B cell (primary cell): ENCODE data around the gene PMPCA. TPM values are rescaled to one million over a fixed set of nuclear protein-coding genes. Genes with fewer than 3 reads are reported as not detected.
A peak's percentile ranks its signal among the peaks of the same experiment; 100 is the strongest.
"Not testable (repeated sequence)": the region's sequence is repeated elsewhere in the genome, so short reads cannot be mapped to it uniquely, and the experiment has no call there.

ENCODE experiments used
- ATAC-seq: fragments of 200-7000 bp; cut with Tn5 transposase; one replicate; pipeline ENCODE4 v1.10.0; 2021; ENCODE audit warnings: low read depth, mild to moderate bottlenecking, moderate number of reproducible peaks, moderate library complexity
- CTCF ChIA-PET: fragments of 350-600 bp; sonication (Branson Sonifier 250); formaldehyde crosslinking; loops from one replicate; lab custom pipeline; 2021; ENCODE audit warnings: antibody characterized with exemption, inconsistent platforms; lab: Charles Lee
- POLR2A ChIA-PET: fragments of 350-600 bp; sonication (Branson Sonifier 250); formaldehyde crosslinking; loops from one replicate; lab custom pipeline; 2021; ENCODE audit warnings: antibody characterized with exemption; lab: Charles Lee
- DNase-seq: peaks from one replicate; pipeline ENCODE4 v3.0.0; 2013
- H2AFZ ChIP-seq: 2 replicates; pipeline ENCODE4 v1.6.1; 2012; ENCODE audit warnings: mild to moderate bottlenecking, low read depth, low read length; ENCODE audit not compliant: insufficient read depth, poor library complexity, severe bottlenecking
- H3K27ac ChIP-seq, 2 donors: 1 replicate in 1 of 2; 2 replicates in 1 of 2; pipeline ENCODE4 v1.5.1; 2012 to 2013; ENCODE audit warnings: low read length in 2 of 2, mild to moderate bottlenecking in 2 of 2, moderate library complexity in 1 of 2
- H3K27me3 ChIP-seq, 4 experiments: fragments of 200-600 bp in 1 of 4; sonication (generic) in 1 of 4; replicated peaks in 1 of 4; 1 replicate in 2 of 4; 2 replicates in 2 of 4; pipeline versions ENCODE4 v1.6.1 to v1.7.0; 2013 to 2016; ENCODE audit warnings: low read length in 3 of 4, mild to moderate bottlenecking in 2 of 4, mixed read lengths in 1 of 4, moderate library complexity in 1 of 4; ENCODE audit not compliant: insufficient read depth in 4 of 4, control insufficient read depth in 3 of 4; ENCODE audit errors: control extremely low read depth in 1 of 4
- H3K36me3 ChIP-seq, 2 experiments: replicated peaks in 1 of 2; 1 replicate in 1 of 2; 2 replicates in 1 of 2; pipeline versions ENCODE4 v1.6.1 to v1.7.1; 2013; ENCODE audit warnings: low read length in 1 of 2; ENCODE audit not compliant: insufficient read depth in 2 of 2, control insufficient read depth in 1 of 2; ENCODE audit errors: control extremely low read depth in 1 of 2, extremely low read depth in 1 of 2
- H3K4me1 ChIP-seq, 2 donors: fragments of 200-600 bp in 1 of 2; sonication (generic) in 1 of 2; 1 replicate in 1 of 2; 2 replicates in 1 of 2; pipeline versions ENCODE4 v1.5.1 to v1.6.1; 2013 to 2017; ENCODE audit warnings: low read length in 2 of 2; ENCODE audit not compliant: control insufficient read depth in 2 of 2, insufficient read depth in 2 of 2
- H3K4me2 ChIP-seq: replicated peaks from 2 replicates; pipeline ENCODE3; 2012; ENCODE audit warnings: mild to moderate bottlenecking, low read depth, low read length; ENCODE audit not compliant: poor library complexity, severe bottlenecking
- H3K4me3 ChIP-seq, 5 experiments: fragments of 200-600 bp in 1 of 5; sonication (generic) in 1 of 5; 1 replicate in 3 of 5; 2 replicates in 2 of 5; pipeline versions ENCODE4 v1.5.1 to v1.7.0; 2011 to 2016; ENCODE audit warnings: low read length in 4 of 5, mild to moderate bottlenecking in 4 of 5, low read depth in 2 of 5, control low read depth in 1 of 5, moderate library complexity in 1 of 5; ENCODE audit not compliant: insufficient read depth in 1 of 5; ENCODE audit errors: control extremely low read depth in 1 of 5, extremely low read depth in 1 of 5
- H3K79me2 ChIP-seq: fragments of 200-600 bp; sonication (generic); one replicate; pipeline ENCODE4 v1.6.0; 2016; ENCODE audit warnings: low read length; ENCODE audit not compliant: control insufficient read depth, insufficient read depth
- H3K9ac ChIP-seq: fragments of 200-600 bp; sonication (generic); 2 replicates; pipeline ENCODE4 v1.6.1; 2017; ENCODE audit warnings: mild to moderate bottlenecking, low read length, moderate library complexity
- H3K9me3 ChIP-seq, 3 donors: one replicate each; pipeline versions ENCODE4 v1.6.1 to v1.7.1; 2013; ENCODE audit warnings: low read length in 2 of 3; ENCODE audit not compliant: control insufficient read depth in 2 of 3, insufficient read depth in 1 of 3; ENCODE audit errors: control extremely low read depth in 1 of 3
- H4K20me1 ChIP-seq: 2 replicates; pipeline ENCODE4 v1.6.0; 2012; ENCODE audit warnings: mild to moderate bottlenecking, low read length; ENCODE audit not compliant: insufficient read depth, control insufficient read depth, poor library complexity, severe bottlenecking
- H3K27ac Mint-ChIP-seq: one replicate; pipeline ENCODE4 v1.8.0; 2021; ENCODE audit warnings: mixed read lengths
- H3K27me3 Mint-ChIP-seq: one replicate; pipeline ENCODE4 v1.8.0; 2021; ENCODE audit warnings: mixed read lengths
- H3K4me1 Mint-ChIP-seq: one replicate; pipeline ENCODE4 v1.8.0; 2021; ENCODE audit warnings: mixed read lengths
- H3K4me3 Mint-ChIP-seq: one replicate; pipeline ENCODE4 v1.8.0; 2021; ENCODE audit warnings: mixed read lengths
- H3K9me3 Mint-ChIP-seq: one replicate; pipeline ENCODE4 v1.8.0; 2022; ENCODE audit warnings: mixed read lengths; ENCODE audit not compliant: insufficient read depth
- CTCF ChIP-seq: fragments of 200-600 bp; IDR thresholded peaks from one replicate; pipeline ENCODE4 v1.8.0; 2022; ENCODE audit warnings: antibody characterized with exemption, mild to moderate bottlenecking
- EZH2 ChIP-seq: IDR thresholded peaks from 2 replicates; pipeline ENCODE4 v1.6.1; 2012; ENCODE audit warnings: borderline replicate concordance, low read depth, mild to moderate bottlenecking, moderate library complexity, low read length; ENCODE audit not compliant: insufficient read depth, poor library complexity, severe bottlenecking
- WGBS: methylation state at CpG from one replicate; pipeline ENCODE4 v1.1.5; 2013; ENCODE audit warnings: missing lambda C conversion rate; ENCODE audit not compliant: insufficient coverage; 5-methylcytosine and 5-hydroxymethylcytosine counted together
- intact Hi-C: fragments of 100-400 bp; cut with micrococcal nuclease; formaldehyde crosslinking; loops from one replicate; pipeline ENCODE4 v1.10.0; 2022
- polyA plus RNA-seq: library from polyadenylated mRNA; depleted of rRNA; stranded (reverse); fragments of >200 nt; gene quantifications from 2 replicates; pipeline ENCODE4 v1.2.3, GENCODE V29; 2012
- total RNA-seq, 2 donors: library from RNA; stranded (reverse); fragments of 120-200 nt in 1 of 2; gene quantifications; 1 replicate in 1 of 2; 2 replicates in 1 of 2; pipeline versions ENCODE4 v1.2.3 to v1.2.4, GENCODE V29; 2013 to 2022

The PMPCA gene
- total and polyA plus RNA-seq, 2 donors (not counting 1 experiment from before 2014, with no cell fraction given): 64.4 to 72.2 TPM

- TF ChIP-seq CTCF: no peak
- no peak for TF ChIP-seq EZH2
- POLR2A ChIA-PET: no interaction called here
- Mint-ChIP-seq H3K9me3 (no peaks in the 10 kb centered on the region), H3K27me3 (no peaks in the 10 kb centered on the region), H3K27ac (no peak overlapping the region), H3K4me1 (peaks cover 55% of the 10 kb centered on the region), H3K4me3 (no peak overlapping the region)
- peaks cover 0 to 28% of the 10 kb centered on the region in 2 experiments for H3K36me3 ChIP-seq
- H3K79me2 ChIP-seq: peaks cover 45% of the 10 kb centered on the region
- peaks cover 18% of the 10 kb centered on the region for H4K20me1 ChIP-seq
- H3K4me1 ChIP-seq: peaks cover 40 to 51% of the 10 kb centered on the region in 2 donors
- CTCF ChIA-PET: interaction anchor here (0.6 to 1.0 kb wide), 2 partner anchors 42 to 548 kb away, joined by 3 read pairs; partner anchors contain the start of gene DNLZ
- no peak overlapping the region for H3K4me3 ChIP-seq
- ATAC-seq: no peak
- no peak overlapping the region for H3K9ac ChIP-seq
- DNase-seq: no peak
- no peaks in the 10 kb centered on the region for H3K27me3 ChIP-seq
- no peak overlapping the region for H2AFZ ChIP-seq
- 100% methylated on average over 2 of the region's 7 CpGs for WGBS
- H3K9me3 ChIP-seq: no peaks in the 10 kb centered on the region
- intact Hi-C loops: no loop called here
- peak overlapping the region; percentile 58 to 73 for H3K27ac ChIP-seq
- no peak overlapping the region for H3K4me2 ChIP-seq
These were observed 5.0 kb upstream of the PMPCA start for GRCh38 chr9:136405481-136405880.

GRCh38 chr9:136405904-136406303, 4.6 kb upstream of the PMPCA start:
- intact Hi-C loops: not testable (repeated sequence)
- CTCF ChIA-PET: interaction anchor here (0.6 to 1.0 kb wide), 2 partner anchors 43 to 548 kb away, joined by 3 read pairs; partner anchors contain the start of gene DNLZ
- peaks cover 39 to 50% of the 10 kb centered on the region in 2 donors for H3K4me1 ChIP-seq

GRCh38 chr9:136407061-136407460, 3.4 kb upstream of the PMPCA start:
- H3K79me2 ChIP-seq: peaks cover 49% of the 10 kb centered on the region
- H3K4me3 ChIP-seq, H3K27me3 Mint-ChIP-seq, DNase-seq, H2AFZ ChIP-seq, H3K27ac ChIP-seq, H3K9ac ChIP-seq, ATAC-seq, H3K27ac Mint-ChIP-seq, intact Hi-C loops, CTCF ChIA-PET, H3K4me2 ChIP-seq, H3K9me3 Mint-ChIP-seq, H3K4me3 Mint-ChIP-seq, H3K9me3 ChIP-seq, H3K27me3 ChIP-seq: not testable (repeated sequence)
- peaks cover 32% of the 10 kb centered on the region for H4K20me1 ChIP-seq
- POLR2A ChIA-PET: interaction anchor here (0.7 kb wide), 1 partner anchor 132 kb away, joined by 3 read pairs; no protein-coding TSS in a partner anchor
- 99% methylated on average over 20 of the region's 28 CpGs for WGBS
- peaks cover 0 to 29% of the 10 kb centered on the region in 2 experiments for H3K36me3 ChIP-seq
- H3K4me1 Mint-ChIP-seq: peaks cover 62% of the 10 kb centered on the region
- peaks cover 49 to 61% of the 10 kb centered on the region in 2 donors for H3K4me1 ChIP-seq

More at GRCh38 chr9:136405904-136406303, 4.6 kb upstream of the PMPCA start:
- DNase-seq, H3K9me3 ChIP-seq, H3K9me3 Mint-ChIP-seq, H3K4me2 ChIP-seq, H3K27ac Mint-ChIP-seq, H2AFZ ChIP-seq, H3K4me3 Mint-ChIP-seq, H3K27ac ChIP-seq, H3K9ac ChIP-seq, H3K27me3 Mint-ChIP-seq, ATAC-seq, H3K4me3 ChIP-seq, H3K27me3 ChIP-seq, POLR2A ChIA-PET: not testable (repeated sequence)
- WGBS: 97% methylated on average over 10 of the region's 10 CpGs
- peaks cover 54% of the 10 kb centered on the region for H3K4me1 Mint-ChIP-seq
- Histone ChIP-seq H3K36me3 (peaks cover 0 to 28% of the 10 kb centered on the region in 2 experiments), H4K20me1 (peaks cover 20% of the 10 kb centered on the region), H3K79me2 (peaks cover 45% of the 10 kb centered on the region)
